Stimulated activated CD4-positive, alpha-beta T cell treated with anti-CD3 and anti-CD28 coated beads, Interleukin-1b, Interleukin-23, amount 100 ng/mL, for 4 hours (primary cell): ENCODE data around the gene ZBTB7B.

ENCODE experiments used
- DNase-seq, 2 donors: peaks; one replicate each; pipeline ENCODE4 v3.0.0-alpha.2; 2020; ENCODE audit warnings: low read depth in 2 of 2

The ZBTB7B gene

DNA sequence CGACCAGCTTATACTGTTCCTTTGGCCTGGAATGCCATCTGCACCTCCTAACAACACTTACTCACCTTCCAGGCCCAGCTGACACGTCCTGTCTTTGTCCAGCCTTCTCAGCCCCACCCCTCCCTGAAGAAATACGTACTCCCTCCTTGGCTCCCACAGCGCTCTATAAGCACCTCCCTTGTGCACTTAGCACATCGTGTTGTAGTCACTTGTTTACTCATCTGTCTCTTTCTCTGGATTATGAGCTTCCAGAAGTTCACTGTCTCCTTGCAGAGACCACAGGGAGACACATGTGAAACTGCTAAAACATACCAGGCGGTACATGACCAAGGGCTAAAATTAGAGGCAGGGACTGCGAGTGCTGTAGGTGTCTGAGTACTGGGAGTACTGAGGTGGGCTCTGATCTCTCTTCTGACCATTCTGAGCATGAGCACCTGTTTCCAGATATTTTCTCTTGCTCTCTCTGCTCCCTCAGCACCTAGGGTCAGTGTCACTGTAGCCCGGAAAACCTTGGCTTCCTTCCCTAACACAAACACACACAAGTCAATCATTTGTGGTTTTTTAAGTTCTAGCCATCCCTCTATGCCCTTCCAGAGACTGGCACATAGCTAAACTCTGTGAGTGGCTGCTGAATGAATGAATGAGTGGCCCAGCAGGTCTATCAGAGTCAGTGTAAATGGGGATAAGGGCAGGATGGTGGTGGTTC is 36.2 kb downstream of the ZBTB7B start:
- no peak for DNase-seq

DNA sequence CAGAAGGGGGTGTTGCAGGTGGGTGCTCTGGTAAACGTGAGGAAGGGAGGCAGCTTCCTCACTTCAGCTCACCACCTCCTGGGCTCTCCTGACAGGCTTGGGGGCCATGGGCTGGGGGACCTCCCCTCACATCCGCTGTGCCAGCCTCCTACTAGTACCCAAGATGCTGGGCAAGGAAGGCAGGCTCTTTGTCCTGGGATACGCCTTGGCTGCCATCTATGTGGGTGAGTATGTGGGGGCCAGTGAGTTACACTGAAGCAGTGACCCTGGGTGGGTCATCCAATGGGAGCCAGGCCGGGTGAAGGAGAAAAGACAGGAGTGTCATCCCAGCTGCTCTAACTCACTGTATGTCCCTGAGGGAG is 36.7 kb downstream of the ZBTB7B start:
- DNase-seq = no peak

- DNase-seq = no peak
Observed at GRCh38 chr1:155040358-155041093, 37.9 kb downstream of the ZBTB7B start.

- no peak for DNase-seq
Observed at GRCh38 chr1:155042789-155043188, 40.2 kb downstream of the ZBTB7B start.

- no peak for DNase-seq
Observed at GRCh38 chr1:155043301-155043702, 40.7 kb downstream of the ZBTB7B start.

DNA sequence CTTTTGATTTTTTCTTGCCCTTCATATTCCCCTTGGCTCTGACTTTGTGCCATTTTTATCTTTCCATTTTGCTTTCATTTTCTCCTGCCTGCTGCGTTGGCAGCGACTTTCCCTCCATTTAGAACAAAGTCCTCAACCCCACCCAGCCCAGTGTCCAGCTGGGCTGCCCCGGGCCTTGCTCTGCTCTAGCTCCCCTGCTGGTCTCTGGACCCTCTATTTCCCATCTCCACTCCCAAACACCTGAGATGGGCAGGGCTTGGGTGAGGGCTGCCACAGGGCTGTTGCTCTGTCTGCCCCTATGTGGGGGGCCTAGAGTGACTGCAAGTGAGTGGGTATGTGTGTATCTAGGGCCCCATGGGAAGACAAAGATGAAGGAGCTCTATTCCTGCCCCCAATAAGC is 41.2 kb downstream of the ZBTB7B start:
- no peak for DNase-seq

DNA sequence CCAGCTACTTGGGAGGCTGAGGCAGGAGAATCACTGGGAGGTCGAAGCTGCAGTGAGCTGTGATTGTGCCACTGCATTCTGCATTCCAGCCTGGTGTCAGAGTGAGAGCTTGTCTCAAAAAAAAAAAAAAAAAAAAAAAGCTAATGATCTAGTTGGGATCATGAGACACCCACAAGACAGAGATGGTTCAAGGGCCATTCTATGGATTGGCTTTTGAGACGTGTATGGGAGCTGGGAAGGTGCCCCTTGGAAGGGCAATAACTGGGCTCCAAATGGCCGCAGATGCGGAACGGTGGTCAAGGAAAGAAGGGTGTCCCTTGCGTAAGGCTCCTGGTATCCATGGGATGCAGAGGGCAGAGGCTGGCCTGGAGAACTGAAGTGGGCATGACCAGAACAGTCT is 41.8 kb downstream of the ZBTB7B start:
- DNase-seq = no peak

DNA sequence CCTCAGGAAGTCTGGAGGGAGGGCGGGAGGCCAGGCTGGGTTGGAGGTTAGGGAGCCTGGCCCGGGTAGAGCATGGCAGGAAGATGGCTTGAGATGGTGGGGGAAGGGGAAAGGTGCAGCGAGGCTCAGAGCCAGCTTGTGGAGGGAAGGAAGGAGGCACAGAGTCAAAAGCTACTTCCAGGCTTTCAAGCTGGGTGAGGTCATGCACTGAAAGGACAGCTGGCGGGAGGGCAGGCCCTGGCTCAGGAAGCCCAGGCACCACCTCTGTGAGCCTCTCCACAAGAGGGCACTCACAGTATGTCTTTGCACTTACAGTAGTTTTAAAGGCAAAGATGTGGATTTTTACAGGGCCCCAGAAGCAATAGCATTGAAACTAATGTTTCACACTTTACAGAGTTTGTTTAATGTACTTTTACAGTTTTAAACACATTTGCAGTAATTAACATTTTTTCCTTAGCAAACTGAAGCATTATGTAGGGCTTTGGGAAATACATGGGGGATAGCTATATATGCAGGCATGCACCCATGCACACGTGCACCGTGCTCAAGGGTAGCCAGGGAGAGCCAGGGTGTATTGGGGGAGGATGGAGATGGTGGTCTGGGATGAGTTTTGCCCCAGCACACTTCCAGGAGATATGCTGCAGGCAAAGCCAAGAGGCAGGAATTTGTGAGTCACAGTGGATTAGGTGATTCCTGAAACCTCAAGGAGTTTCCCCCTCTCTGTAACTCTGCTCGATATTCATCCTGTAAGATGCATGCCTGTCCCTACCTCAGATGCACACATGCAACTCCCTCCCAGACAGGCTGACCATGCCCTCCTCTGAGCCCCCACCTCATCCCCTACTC is 42.4 kb downstream of the ZBTB7B start:
- DNase-seq = no peak

DNA sequence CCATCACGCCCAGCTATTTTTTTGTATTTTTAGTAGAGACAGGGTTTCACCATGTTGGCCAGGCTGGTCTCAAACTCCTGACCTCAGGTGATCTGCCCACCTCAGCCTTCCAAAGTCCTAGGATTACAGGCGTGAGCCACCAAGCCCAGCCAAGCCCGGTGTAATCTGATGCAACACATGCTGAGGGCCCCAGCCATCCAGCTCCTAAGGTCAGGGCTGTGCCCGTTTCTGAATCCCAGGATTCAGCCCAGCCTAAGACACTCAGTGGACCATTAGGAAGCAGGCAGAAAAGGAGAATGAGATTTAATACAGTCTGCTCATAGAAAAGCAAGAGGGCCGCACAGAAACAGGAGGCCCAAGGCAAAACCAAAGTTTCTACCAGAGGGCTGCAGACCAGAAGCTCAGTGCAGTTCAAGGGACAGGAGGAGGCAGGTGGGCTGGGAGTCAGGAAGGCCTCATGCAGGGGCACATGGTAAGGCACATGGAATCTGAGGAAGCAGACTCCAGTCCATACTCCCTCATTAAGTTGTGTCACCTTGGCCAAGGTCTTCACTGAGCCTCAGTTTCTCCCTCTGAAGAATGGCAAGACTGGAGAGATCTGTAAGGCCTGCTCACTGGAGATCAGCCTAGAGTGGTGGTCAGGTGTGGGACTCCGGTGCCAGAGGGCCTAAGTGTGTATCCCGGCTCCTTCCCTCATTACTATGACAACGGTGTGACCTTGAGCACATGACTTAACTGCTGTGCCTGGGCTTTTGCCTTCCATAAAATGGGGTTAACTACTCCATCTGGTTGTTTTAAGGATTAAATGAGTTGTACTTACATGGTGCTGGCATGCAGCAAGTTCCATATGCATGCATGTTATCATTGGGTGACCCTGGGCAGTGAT is 46.1 kb downstream of the ZBTB7B start:
- no peak for DNase-seq

- no peak for DNase-seq
Observed at GRCh38 chr1:155049651-155050559, 47.3 kb downstream of the ZBTB7B start.

DNA sequence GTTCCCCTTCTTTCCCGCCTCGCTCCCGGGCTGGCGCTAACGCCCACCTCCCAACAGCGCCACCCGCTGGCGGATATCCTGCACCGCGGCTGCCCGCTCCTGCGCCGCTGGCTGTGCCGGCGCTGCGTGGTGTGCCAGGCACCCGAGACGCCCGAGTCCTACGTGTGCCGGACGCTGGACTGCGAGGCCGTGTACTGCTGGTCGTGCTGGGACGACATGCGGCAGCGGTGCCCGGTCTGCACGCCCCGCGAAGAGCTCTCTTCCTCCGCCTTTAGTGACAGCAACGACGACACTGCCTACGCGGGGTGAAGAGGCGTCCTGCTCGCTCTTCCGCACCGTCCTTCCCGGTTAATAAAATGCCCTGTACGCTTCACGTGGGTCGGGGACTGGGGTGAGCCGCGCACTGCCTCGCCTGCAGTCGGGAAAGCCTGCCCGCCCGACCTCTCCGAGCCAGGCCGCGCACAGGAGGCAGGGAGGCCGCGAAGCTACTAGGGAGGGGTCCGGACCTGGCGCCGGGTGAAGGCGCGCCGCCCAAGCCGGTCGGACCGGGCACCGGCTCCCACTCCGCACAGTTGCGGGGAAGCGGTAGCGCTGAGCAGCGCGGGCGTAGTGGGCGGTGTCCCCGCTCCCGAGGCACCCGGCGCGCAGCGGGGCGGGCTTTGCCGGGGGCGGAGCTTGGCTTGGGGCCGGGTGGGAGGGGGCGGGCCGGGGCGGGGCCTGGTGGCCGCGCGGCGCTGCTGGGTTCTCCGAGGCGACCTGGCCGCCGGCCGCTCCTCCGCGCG is 48.1 kb downstream of the ZBTB7B start, which contains the start of gene ADAM15:
ADAM15 (plus strand) TSS at position 757 of the 782 bp plus-strand sequence. CDS start 71 bp downstream, outside the sequence.
- peak; percentile 70 to 78 for DNase-seq

DNA sequence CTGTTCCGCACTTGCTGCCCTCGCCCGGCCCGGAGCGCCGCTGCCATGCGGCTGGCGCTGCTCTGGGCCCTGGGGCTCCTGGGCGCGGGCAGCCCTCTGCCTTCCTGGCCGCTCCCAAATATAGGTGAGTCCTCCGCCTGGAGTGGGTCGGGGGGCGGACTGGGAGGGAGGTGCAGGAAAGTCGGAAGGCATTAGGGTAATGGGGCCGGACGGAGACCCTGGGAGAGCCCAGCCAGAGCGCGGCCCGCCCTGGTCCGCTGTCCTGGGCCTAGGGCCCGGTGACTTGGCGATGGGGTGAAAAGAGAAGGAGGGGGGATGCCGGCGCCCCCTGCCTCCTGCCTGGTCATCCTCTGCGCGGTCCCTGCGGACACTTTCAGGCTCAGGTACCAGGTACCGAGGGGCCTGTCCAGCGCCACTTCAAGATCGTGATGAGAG is 48.8 kb downstream of the ZBTB7B start:
- no peak for DNase-seq

- DNase-seq = peak in 1 of 2 donors; percentile 35
Observed at GRCh38 chr1:155051777-155052398, 49.3 kb downstream of the ZBTB7B start.

GRCh38 chr1:155052439-155053395 is 50.1 kb downstream of the ZBTB7B start:
- no peak for DNase-seq

DNA sequence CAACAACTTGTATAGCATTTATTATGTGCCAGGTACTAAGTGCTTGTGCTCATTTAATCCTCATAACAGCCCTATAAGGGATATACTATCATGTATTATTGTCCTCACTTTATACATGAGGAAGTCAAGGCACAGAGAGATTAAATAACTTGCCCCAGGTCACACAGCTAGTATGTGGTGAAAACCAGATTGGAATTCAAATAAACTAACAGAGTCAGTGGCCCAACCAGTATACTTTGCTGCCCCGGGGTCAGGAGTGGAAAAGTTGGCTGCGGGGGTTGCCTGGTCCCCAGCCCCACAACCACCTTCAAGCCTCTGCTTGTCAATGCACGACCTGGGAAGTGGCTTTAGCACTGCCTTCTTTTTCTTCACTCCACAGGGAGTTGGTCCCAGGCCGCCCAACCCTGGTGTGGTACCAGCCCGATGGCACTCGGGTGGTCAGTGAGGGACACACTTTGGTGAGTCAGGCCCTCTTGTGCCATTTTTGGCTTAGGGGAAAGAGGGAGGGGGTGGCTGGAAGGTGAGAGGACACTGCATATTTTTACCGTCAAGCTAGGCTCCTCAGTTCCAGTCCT is 51.0 kb downstream of the ZBTB7B start:
- DNase-seq = no peak

GRCh38 chr1:155057104-155057503 is 54.5 kb downstream of the ZBTB7B start:
- DNase-seq = no peak

GRCh38 chr1:155057788-155058211 is 55.2 kb downstream of the ZBTB7B start:
- DNase-seq = no peak
